Measurements from ENCODE around the gene ENO4. TPM values are rescaled to one million over a fixed set of nuclear protein-coding genes. Genes with fewer than 3 reads are reported as not detected.

ENO4 gene
- total RNA-seq, 3 donors from 2014 or later, result 0.31 TPM; not detected in 2

- Histone ChIP-seq H3K9me3 (no peaks in the 10 kb centered on the region), H3K4me1 (ENCODE audit: low read depth) (peaks cover 6% of the 10 kb centered on the region), H3K36me3 (ENCODE audit: low read depth) (no peaks in the 10 kb centered on the region), H3K4me3 (no peak overlapping the region)
- no peak for TF ChIP-seq CTCF (IDR thresholded peaks at IDR 0.05)
- ATAC-seq (no peak), DNase-seq (no peak)
- intact Hi-C loops (cut with DNase I, micrococcal nuclease), result no loop called here
Measured at GRCh38 chr10:116811691-116812090, 37.6 kb upstream of the ENO4 start.

- no peak for TF ChIP-seq CTCF (IDR thresholded peaks at IDR 0.05)
- intact Hi-C loops (cut with DNase I, micrococcal nuclease), result no loop called here
- ATAC-seq (no peak), DNase-seq (no peak)
- no peak overlapping the region for H3K4me3 ChIP-seq
- H3K36me3 ChIP-seq (ENCODE audit: low read depth), result no peaks in the 10 kb centered on the region
- H3K9me3 ChIP-seq, result no peaks in the 10 kb centered on the region
- H3K4me1 ChIP-seq (ENCODE audit: low read depth), result no peaks in the 10 kb centered on the region
Measured at GRCh38 chr10:116815641-116816415, 33.5 kb upstream of the ENO4 start.

GRCh38 chr10:116817178-116817577 lies 32.1 kb upstream of the ENO4 start:
- Histone ChIP-seq H3K4me1 (ENCODE audit: low read depth) (no peaks in the 10 kb centered on the region), H3K4me3 (no peak overlapping the region), H3K9me3 (no peaks in the 10 kb centered on the region), H3K36me3 (ENCODE audit: low read depth) (no peaks in the 10 kb centered on the region)
- TF ChIP-seq CTCF (IDR thresholded peaks at IDR 0.05), result no peak
- no peak for DNase-seq
- no peak for ATAC-seq
- intact Hi-C loops (cut with DNase I, micrococcal nuclease), result no loop called here

- Histone ChIP-seq H3K9me3 (no peaks in the 10 kb centered on the region), H3K4me3 (no peak overlapping the region), H3K36me3 (ENCODE audit: low read depth) (no peaks in the 10 kb centered on the region), H3K4me1 (ENCODE audit: low read depth) (no peaks in the 10 kb centered on the region)
- DNase-seq (no peak), ATAC-seq (no peak)
- TF ChIP-seq CTCF (IDR thresholded peaks at IDR 0.05), result no peak
- intact Hi-C loops (cut with DNase I, micrococcal nuclease), result no loop called here
Measured at GRCh38 chr10:116817780-116818343, 31.4 kb upstream of the ENO4 start.

GRCh38 chr10:116819999-116820677 lies 29.2 kb upstream of the ENO4 start:
- intact Hi-C loops (cut with DNase I, micrococcal nuclease), result no loop called here

More at GRCh38 chr10:116819999-116820677, 29.2 kb upstream of the ENO4 start:
- Histone ChIP-seq H3K9me3 (no peaks in the 10 kb centered on the region), H3K36me3 (ENCODE audit: low read depth) (no peaks in the 10 kb centered on the region), H3K4me3 (no peak overlapping the region), H3K4me1 (ENCODE audit: low read depth) (no peaks in the 10 kb centered on the region)
- DNase-seq (no peak), ATAC-seq (no peak)
- no peak for TF ChIP-seq CTCF (IDR thresholded peaks at IDR 0.05)
